ENCODE results near the gene RHPN2.
A peak's percentile ranks its signal among the peaks of the same experiment; 100 is the strongest.

Gene RHPN2

DNA sequence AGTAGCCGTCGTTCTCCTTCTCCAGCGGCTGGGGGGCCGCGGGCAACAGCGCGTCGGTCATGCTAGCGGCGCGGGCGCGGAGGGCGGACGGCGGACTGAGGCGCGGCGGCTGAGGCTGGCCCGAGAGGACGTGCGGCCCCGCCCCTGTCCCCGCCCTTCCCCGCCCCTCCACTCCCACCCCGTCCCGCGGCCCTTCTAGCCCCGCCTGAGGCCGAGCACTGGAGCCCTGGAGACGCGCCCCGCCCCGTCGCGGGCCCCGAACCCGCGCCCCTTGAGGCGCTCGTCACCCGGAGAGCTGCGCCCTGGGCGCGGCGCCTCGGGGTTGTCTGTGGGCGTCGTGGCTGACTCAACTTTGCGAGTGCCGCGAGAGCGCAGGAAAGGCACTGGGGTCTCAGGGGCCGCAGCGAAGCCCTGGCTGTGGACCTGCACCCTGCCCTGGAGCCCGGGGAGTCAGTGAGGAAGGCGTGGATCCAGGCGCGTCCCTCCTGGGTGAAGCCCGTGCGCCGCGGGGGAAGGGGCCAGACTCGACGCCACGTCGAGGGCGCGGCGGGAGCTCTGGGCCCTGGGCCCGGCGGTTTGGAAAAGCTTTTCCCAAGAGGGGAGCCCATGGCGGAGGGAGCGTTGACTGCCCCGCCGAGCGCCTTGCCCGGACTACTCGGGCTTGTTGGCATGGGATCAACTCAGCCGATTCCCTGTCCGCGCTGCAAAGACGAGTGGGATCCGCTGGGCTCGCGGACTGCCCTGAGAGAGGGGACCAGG is at the start of gene RHPN2:
TSS of gene RHPN2 (minus strand) at position 97 of the 759 bp plus-strand sequence. CDS start at position 61, 36 bp downstream.
- peak; percentile 69 for DNase-seq

DNA sequence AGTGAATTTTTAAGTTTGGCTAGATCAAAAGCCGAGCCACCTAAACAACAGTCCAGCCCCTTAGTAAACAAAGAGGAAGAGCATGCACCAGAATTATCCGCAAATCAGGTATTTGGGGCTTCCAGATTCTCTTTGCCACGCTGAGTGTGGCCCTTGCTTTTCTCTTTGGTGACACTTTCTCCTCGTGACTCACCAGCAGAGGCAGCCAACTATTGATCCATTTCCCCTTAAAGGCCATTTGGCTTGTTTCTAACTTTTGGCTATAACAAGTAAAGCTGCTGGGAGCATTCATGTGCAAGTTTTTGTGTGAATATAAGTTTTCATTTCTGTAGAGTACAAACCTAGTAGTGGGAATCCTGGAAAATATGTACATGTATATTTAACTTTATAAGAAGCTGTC is 49.6 kb upstream of the RHPN2 start:
- DNase-seq: no peak

DNA sequence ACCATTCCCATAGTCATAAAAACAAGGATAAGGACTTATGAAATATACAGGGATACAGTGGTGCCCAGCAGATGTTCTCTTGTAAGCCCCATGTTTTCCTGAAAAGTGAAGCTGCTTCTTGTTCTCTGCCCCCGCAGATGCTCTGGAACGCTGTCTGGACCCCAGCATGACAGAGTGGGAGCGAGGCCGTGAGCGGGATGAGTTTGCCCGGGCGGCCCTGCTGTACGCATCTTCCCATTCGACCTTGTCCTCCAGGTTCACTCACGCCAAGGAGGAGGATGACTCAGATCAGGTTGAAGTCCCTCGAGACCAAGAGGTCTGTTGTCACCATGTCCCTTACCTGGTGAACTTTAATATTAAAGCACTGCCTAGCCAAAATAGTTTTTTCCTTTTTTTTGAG is 46.9 kb upstream of the RHPN2 start:
- no peak for DNase-seq

DNA sequence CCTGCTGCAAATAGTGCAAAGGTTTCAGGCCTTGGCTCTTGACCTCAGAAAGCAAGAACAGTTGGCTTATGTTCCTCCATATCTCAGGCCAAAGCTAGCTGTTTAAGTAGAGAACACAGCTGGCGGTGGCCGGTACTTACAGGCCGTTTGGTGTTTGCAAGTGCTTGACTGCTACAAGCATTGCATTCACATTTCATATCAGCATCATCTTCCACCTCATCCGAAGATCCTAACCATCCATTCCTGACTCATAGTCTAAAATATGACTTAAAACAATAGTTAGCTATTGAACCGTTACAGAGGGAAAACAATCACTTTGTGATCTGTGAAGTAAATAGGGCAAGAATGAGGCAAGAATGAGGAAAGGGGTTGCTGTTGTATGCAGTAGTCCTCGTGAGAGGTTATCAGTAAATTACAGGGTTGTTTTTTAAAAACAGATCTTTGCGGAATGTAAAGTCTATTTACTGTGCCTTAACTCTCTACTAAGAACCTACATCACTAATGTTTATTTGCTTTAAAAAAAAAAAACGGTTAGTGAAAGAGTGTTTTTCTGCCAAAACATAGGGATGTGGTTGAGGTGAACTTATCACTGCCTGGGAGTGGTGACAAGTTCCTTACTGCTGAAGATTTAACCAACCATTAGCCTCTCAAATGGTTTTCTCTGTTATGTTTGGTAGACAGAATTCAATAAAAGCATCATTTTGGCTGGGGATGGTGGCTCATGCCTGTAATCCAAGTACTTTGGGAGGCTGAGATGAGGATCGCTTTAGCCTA is 45.6 kb upstream of the RHPN2 start:
- DNase-seq: no peak

DNA sequence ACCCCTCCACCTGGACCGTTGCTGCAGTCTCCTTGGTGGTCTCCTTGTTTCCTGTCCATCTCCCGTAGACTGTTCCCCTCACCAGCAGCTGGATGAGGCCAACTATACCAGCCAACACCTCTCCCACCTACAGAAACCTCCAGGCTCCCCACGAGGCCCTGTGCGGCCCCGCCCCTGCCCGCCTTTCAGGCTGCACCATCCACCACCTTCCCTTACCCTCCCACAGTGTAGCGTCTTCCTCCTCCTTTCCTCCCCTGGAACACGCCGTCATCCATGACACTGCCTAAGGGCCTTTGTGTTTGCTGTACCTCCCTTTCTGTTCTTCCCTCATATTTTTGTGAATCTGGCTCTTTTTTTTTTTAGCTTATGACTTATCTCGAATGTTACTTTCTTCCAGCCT is 43.5 kb upstream of the RHPN2 start:
- DNase-seq: no peak

DNA sequence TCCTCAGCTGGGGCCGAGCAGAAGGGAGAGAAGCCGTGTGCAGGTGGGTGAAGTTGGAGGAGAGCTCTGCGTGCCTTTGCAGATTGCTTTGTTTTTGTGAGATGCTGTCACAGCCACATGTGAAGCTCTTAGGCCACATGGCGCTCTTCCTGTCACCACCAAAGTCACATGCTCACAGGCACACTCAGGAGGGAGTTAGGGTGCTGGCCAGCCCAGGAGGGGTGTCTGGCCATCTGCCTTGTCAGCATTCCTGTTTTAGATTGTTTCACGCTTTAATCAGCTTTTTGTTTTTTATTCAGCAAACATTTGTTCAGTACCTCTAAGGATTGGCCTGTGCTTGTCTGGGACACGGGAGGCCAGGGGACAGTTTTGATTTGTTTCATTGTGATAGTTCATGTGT is 38.2 kb upstream of the RHPN2 start:
- no peak for DNase-seq

DNA sequence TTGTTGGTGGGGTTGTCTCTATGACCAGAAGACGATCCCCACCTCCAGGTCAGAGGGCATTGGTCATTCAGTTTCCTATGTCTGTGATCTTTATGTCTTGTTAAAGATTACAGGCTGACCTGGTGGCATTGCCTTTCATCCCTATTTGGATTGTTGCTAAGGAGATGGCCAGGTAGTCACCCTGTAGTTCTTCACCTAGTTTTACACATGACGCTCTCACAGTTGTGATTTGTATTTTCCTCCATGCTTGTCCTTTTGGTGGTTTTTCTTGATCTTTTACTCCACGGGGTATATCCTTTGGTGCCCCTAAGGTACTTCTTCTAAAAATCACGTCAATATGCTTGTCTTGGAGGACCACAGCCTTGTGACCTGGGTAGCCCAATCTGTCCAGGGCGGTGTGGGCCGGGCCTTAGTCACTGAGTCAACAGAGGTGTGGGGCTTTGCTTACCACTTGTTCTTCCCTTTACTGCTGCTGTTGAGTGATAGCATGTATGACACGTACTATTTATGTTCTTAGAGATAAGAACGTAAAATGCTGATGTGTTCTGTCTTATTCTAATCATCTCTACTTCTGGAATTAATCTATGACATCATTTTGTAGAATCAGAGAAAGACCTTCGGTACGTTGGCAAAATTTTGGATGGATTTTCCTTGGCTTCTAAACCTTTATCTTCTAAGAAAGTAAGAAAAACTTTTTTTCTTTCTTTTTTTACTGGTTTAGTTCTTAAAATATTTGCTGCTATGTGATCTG is 36.4 kb upstream of the RHPN2 start:
- DNase-seq: no peak

DNA sequence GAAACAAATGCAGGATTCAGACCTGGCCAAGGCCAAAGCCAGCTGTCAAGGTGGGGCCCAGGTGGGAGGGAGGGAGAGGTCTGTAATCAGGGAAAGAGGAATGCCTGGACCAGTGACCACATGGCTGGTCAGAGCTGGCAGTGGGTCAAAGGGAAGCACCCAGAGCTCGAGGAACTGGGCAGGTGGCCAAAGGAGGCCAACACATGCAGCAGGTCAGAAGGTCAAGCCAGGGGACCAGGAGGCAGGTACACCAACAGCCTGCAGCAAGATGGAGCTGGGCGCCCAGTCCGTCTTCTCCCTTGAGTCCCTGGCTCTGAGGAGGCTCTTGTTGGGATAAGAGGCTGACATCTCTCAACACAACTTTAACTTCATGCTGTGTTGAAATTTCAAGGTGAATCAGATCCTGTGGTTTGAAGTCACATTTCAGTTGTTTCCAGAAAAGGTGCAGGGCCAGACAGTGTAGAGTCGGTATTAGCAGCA is 33.4 kb upstream of the RHPN2 start:
- no peak for DNase-seq

DNA sequence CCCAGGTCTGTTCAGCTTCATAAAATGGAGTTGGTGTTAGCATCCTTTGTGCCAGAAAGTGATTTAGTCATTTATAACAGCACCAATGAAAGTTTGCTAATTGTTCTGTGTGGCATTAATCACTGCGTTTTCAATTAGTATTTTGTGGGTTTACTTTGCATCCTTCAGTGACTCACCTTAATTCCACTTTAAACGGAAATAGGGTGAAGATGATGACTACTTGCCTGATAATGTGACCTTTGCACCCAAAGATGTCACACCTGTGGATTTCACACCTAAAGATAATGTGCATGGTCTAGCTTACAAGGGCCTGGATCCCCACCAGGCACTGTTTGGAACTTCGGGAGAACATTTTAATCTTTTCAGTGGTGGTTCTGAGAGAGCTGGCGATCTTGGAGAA is 31.3 kb upstream of the RHPN2 start:
- no peak for DNase-seq

DNA sequence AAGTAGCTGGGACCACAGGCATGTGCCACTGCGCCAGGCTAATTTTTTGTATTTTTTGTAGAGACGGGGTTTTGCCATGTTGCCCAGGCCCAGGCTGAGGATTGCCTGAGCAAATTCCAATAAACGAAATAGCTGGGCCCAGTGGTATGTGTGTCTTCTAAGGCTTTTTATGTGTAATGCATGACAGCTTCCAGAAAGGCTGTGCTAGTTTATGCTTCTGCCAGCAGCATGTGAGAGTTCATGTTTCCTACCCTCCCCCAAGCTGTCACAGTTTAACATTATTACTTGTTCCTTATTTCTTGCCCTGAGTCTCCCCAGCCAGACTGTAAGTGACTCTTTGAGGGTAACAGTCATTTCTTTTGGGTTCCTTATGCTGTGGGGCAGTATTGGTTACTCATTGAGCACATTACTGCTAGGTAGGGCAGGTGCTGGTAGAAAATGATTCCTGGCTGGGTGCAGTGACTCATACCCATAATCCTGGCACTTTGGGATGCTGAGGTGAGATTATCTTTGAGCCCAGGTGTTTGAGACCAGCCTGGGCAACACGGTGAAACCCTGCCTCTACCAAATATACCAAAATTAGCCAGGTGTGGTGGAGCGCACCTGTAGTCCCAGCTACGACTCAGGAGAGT is 29.9 kb upstream of the RHPN2 start:
- no peak for DNase-seq

DNA sequence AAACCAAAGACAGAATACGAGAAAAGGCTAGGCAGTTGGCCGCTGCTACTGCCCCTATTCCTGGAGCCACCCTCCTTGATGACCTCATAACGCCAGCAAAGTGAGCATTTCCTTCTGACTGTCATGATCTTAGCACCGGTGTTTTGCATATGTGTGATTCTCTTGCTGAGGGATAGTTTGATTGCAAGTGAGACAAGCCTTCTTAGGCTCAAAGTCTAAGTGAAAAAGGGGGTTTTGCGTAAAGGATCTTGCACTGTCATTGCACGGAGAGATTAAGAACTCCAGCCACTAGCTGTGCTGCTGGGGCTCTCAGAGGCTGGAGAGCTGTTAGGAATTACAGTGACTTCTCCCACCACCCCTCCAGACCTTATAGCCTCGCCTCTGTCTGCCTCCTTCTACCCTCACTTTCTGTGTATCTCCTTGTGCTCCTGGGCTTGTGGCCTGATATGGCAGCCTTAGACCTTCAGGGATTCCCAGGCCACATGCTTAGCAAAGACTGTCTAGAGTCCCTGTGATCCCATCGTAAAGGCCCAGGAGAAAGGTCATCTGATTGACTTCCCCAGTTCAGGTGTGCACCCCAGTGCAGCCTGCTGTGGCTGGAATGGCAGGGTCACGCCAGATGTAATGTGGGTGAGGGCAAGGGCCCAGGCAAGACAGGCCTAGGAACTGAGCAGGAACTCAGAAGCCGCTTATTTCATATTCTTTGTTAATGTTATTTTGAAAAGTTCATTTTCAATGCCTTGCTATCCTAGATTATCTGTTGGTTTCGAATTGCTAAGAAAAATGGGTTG is 28.9 kb upstream of the RHPN2 start:
- no peak for DNase-seq

DNA sequence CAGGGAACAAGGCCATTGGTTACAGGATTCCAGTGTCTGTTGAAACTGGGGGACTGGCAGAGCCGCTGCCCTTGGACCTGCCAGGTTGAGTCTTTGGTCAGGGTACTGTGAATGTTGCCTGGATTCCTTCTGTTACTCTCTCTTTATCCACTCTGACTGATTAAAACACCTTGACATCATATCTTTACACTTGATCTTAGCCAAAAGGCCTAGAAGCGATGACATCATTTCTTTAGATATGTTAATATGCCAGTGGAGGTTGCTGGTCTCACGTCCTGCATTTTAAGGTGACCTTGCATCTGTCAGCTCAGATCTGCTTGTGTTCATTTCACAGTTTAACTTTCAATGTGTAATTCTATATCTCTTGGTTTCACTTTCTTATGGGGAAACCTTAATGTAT is 25.5 kb upstream of the RHPN2 start:
- DNase-seq: no peak

DNA sequence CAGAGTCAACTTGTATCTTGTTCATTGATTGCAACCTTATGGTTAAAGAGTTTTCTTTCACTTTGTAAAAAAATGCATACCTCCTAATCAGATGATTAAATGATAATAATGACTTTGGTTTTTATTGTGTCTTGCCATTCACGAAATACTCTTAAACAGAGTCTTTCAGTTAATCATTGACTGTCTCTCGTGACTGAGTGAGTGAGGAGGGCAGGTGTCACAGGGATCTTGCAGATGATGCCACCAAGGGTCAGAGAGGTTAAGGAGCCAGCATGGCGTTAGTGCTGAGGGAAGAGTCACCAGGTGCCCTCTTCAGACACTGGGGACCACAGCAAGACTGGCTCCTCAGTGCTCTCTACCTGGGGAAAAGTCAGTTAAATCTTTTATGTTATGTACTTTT is 24.3 kb upstream of the RHPN2 start:
- no peak for DNase-seq

DNA sequence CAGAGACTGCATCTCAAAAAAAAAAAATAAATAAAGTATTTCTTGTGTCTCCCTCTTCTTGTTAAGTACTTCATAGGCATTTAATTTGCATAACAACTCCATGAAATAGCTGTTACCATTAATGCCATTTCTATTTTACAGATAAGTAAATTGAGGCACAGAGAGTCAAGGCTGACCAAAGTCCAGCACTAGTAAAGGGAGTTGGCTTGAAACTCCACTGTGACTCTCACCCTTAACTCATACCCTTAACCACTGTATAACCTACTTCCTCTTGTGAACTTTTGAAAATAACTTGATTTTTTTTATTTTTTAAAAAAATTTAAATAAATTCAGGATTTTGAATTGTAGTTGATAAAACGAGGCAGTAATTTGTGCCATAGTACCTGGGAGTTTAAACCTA is 22.3 kb upstream of the RHPN2 start:
- DNase-seq: no peak

DNA sequence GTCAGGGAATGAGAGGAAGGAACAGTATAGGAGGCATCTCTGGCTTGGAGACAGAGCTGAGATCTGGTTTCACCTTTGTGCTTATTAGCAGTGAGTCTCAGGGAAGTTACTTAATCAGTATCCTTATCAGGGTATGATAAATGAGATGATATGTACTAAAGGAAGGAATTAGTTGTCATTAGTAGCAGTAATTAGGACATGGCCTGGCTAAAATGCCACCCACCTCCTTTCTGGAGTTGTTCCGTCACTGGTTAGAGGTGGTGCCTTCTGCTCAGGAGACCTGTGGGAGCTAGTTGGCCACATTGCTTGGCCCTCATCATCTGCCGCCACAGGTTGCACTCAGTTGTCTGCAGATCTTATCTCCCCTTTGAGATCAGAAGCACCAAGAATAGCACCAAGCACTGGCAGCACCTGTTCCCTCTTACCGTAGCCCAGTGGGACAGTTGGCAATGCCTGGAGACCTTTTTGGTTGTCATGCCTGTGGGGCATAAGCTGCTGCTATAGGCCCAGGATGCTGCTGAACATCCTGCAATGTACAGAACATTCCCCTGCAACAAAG is 21.0 kb upstream of the RHPN2 start:
- DNase-seq: no peak

DNA sequence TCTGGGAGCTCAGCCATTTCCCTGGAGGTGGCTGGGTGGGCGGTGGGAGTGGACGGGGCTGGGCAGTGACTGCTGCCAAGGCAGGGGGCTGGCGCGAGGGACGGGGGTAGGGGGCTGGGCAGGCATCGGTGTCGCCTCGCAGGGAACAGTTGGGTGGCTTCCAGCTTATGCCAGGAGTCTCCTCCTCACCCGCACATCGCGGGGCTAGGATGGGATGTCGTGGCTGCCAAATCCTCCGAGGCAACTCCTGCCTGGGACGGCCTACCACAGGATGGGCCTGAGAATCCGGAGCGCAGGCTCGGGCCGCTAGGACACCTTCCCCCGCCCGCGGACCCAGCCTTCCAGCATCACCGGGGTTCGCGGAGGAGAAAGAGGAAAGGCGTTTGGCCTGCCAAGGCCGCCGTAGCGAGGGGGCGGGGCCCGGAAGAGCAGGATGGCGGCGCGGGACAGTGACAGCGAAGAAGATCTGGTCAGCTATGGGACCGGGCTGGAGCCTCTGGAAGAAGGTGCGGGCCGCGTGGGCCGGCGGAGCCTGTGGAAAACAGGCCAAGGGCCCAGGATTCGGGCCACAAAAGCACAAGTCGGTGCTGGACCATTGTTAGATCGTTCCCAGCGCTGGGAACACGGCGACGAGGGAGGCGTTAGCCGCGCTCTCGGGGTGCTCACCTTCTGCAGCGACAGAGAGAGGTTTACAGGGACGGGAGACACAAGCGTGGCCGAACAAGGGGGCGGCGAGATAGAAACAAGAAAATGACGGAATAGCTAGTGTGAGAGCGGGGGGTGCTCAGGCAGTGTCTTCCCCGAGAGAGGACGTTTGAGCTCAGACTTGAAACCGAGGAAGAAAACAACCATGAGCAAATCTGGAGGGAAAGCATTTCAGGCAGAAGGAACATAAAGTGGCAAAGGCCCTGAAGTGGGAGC is 16.3 kb upstream of the RHPN2 start, which contains the start of gene GPATCH1:
TSS of gene GPATCH1 (plus strand) at position 421 of the 921 bp plus-strand sequence. CDS start at position 434, 13 bp downstream.
- peak; percentile 88 for DNase-seq

DNA sequence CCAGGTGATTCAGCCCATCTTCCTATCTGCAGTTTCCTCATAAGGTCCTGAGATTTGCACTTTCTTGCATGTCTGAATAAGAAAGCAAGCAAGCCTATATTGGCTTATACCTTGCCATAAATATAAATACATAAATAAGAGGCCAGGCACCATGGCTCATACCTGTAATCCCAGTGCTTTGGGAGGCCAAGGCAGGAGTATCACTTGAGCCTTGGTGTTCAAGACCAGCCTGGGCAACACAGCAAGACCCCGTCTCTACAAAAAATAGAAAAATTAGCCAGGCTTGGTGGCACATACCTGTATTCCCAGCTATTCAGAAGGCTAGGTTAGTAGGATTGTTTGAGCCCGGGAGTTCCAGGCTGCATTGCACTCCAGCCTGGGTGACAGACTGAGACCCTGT is 10.8 kb upstream of the RHPN2 start:
- DNase-seq: no peak

DNA sequence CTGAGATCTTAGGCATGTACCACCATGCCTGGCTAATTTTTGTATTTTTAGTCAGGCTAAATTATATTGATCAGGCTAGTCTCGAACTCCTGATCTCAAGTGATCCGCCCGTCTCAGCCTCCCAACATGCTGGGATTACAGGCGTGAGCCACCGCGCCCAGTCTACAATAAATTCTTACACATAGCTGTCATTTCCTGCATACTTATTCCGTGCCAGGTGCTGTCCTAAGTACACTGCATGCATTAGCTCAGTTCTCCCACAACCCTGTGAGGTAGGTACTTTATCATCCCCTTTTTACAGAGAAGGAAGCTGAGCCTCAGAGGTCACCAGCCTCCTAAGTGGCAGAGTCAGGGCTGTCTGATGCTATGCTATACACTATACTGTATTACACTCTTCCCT is 7.2 kb upstream of the RHPN2 start:
- DNase-seq: no peak

DNA sequence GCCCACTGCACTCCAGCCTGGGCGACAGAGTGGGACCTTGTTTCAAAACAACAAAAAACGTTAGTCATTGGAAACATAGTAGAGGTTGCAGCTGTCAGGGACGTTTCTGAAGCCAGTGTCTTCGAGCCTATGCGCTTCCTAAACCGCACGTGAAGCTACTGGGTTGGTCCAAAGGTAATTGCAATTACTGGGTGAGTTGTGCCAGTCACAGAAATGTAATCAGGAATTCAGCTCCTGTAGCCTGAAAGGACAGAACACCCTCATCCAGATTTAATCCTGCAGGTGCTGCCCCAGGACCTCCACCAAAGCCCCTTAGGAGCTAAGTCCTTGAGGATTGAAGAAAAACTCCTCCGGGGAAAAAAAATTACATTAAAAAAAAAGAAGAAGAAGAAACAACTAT is 2.4 kb upstream of the RHPN2 start:
- DNase-seq: no peak

DNA sequence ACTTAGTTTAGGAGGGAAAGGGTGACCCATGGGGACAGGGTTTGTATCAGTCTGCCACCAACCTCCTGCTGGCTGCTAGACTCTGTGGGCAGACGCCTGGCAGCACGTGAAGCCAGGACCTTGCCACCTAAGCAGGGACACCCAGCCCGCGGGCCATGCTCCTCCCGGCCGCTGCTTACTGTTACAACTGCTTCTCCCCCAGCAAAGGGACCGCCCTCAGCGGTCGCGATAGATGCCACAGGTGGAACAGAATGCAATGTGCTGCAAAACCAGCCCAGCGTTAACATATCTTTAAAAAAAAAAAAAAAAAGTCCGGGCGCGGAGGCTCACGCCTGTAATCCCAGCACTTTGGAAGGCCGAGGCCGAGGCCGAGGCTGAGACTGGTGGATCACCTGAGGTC is 1.9 kb upstream of the RHPN2 start:
- no peak for DNase-seq

DNA sequence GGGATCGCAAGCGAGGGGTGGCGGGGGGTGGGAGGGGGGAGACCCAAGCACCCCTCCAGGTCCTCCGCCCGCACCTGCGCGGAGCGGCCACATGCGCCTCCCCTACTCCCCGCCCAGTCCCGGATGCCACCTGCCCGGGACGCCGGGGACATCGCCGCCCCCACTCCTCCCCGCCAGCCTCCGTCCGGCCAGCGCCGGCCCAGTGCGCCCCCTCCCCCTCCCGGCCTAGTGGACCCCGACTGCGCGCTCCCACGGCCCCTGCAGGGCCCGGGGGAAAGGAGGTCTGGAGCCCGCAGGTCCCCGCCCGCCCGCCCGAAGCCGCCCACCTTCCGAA is 263 bp downstream of the RHPN2 start:
- peak; percentile 36 for DNase-seq

Data from CD4-positive, alpha-beta T cell treated with Interleukin-17A for 4 hours (primary cell).